Measurements from ENCODE around the gene DSP. TPM values are rescaled to one million over a fixed set of nuclear protein-coding genes. Genes with fewer than 3 reads are reported as not detected.

The DSP gene
- total RNA-seq, 4 donors from 2014 or later: 712 to 1,491 (median 1,163) TPM

GRCh38 chr6:7633361-7633760, 91.9 kb downstream of the DSP start:
- peaks cover 0 to 7% (median 0%) of the 10 kb centered on the region in 4 donors for H3K27me3 ChIP-seq
- H3K9me3 ChIP-seq: no peaks in the 10 kb centered on the region
- DNase-seq: no peak
- no peak overlapping the region for H3K27ac ChIP-seq
- H3K4me3 ChIP-seq: no peak overlapping the region
- intact Hi-C loops (cut with DNase I): no loop called here
- H3K4me1 ChIP-seq: no peaks in the 10 kb centered on the region
- no peaks in the 10 kb centered on the region for H3K36me3 ChIP-seq
- WGBS, 2 donors: 31 to 43% methylated on average over 4 of the region's 4 CpGs
- no peak for TF ChIP-seq CTCF (IDR thresholded peaks at IDR 0.05)
- no peak for TF ChIP-seq POLR2A (IDR thresholded peaks at IDR 0.05)

GRCh38 chr6:7636151-7636550, 94.7 kb downstream of the DSP start:
- H3K9me3 ChIP-seq: no peaks in the 10 kb centered on the region
- no peaks in the 10 kb centered on the region for H3K4me1 ChIP-seq
- H3K27me3 ChIP-seq: peaks cover 0 to 7% (median 0%) of the 10 kb centered on the region in 4 donors
- DNase-seq: no peak
- H3K27ac ChIP-seq: no peak overlapping the region
- no peak overlapping the region for H3K4me3 ChIP-seq
- WGBS, 2 donors: 71 to 73% methylated on average over 1 of the region's 1 CpG
- intact Hi-C loops (cut with DNase I): no loop called here
- TF ChIP-seq CTCF (IDR thresholded peaks at IDR 0.05) (no peak), POLR2A (IDR thresholded peaks at IDR 0.05) (no peak)
- H3K36me3 ChIP-seq: no peaks in the 10 kb centered on the region

Other genes starting within 250 kb of the DSP start
- 100 to 1,000 TPM in 1 of 4 donors, 10 to 100 TPM in 3; 39.5 to 122 (median 80.8) TPM for gene SSR1, start 228.5 kb upstream of the DSP start, total RNA-seq
- under 1 TPM in 1 of 4 donors, not detected in 3; 0.09 TPM for gene CAGE1, start 151.9 kb upstream of the DSP start, total RNA-seq
- 10 to 100 TPM in 3 of 4 donors, 1 to 10 TPM in 1; 9.3 to 28.2 (median 22.9) TPM for gene RIOK1, start 151.9 kb upstream of the DSP start, total RNA-seq
- gene SNRNP48, start 48.5 kb downstream of the DSP start, total RNA-seq: 10 to 100 TPM in 1 of 4 donors, 1 to 10 TPM in 3; 5.3 to 11.6 (median 8.7) TPM
- gene BMP6, start 184.4 kb downstream of the DSP start, total RNA-seq: 1 to 10 TPM in 2 of 4 donors, under 1 TPM in 2; 0.57 to 2.9 (median 1.1) TPM